Dermis blood vessel endothelial cell (primary cell): ENCODE data around the gene HYI. TPM values are rescaled to one million over a fixed set of nuclear protein-coding genes. Genes with fewer than 3 reads are reported as not detected.
"Not testable (repeated sequence)": the region's sequence is repeated elsewhere in the genome, so short reads cannot be mapped to it uniquely, and the experiment has no call there.

Experiments used
- DNase-seq: peaks from one replicate; pipeline ENCODE4 v3.0.0; 2010
- total RNA-seq: library from RNA; depleted of rRNA; stranded (reverse); fragments of >200 nt; gene quantifications from 2 replicates; pipeline ENCODE4 v1.2.3, GENCODE V29; 2014

The HYI gene
- total RNA-seq, 1 donor from 2014 or later = 207 TPM

DNA sequence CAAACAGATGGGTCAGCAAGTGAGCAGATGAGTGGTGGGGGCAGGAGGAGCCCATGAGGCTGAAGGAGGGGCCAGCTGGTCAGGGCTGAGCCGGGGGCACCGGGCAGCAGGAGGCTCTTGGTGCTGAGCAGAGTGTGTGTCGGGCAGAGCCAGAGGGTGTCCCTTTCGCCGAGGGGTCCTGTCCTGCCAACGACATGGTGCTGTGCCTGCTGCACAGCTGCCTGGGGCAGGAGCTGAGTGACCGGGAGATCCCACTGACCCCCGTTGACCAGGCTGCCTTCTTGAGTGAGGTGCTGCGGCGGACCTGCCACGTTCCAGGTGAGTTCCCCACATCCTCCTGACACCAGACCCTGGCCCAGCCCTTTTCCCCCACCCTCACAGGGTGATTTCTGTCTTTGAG is 27.5 kb downstream of the HYI start:
- DNase-seq = no peak

DNA sequence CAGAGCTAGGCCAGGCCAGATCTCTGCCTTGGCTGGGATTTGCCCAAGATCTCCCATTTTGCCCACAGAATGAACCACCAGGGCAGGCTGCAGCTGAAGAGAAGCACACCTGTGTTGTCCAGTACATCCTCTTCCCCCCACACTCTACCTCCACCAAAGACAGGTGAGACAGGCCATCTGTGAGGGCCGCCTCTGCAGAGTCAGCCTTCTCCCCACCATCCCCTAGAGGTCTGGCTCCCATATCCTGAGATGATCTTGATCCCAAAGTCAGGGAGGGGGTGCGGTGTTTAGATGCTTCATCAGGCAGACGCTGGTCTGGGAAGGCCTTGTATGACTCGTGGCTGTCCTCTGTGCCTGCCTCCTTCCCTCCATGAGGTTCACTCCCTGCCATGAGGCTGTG is 28.7 kb downstream of the HYI start:
- no peak for DNase-seq

DNA sequence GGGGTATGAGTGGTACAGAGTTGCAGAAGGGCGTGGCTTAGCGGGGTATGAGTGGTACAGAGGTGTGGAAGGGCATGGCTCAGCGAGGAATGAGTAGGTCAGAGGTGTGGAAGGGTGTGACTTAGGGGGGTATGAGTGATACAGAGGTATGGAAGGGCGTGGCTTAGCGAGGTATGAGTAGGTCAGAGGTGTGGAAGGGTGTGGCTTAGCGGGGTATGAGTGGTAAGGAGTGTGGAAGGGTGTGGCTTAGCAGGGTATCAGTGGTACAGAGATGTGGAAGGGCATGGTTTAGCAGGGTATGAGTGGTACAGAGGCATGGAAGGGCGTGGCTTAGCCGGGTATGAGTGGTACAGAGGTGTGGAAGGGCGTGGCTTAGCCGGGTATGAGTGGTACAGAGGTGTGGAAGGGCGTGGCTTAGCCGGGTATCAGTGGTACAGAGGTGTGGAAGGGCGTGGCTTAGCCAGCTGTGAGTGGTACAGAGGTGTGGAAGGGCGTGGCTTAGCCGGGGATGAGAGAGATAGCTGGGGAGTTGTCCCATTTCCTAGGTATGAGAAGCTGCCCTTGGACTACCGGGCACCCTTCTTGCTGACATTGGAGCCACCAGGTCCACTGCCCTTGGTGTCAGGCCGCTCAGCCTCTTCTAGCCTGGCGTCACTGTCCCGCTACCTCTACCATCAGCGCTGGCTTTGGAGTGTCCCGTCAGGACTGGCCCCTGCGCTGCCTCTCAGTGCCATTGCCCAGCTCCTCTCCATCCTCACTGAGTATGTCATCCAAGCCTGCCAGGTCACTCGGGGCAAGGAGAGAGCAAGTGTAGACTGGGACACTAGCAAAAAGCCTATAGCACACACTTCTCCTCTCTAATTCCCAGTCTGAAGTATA is 29.8 kb downstream of the HYI start:
- no peak for DNase-seq

DNA sequence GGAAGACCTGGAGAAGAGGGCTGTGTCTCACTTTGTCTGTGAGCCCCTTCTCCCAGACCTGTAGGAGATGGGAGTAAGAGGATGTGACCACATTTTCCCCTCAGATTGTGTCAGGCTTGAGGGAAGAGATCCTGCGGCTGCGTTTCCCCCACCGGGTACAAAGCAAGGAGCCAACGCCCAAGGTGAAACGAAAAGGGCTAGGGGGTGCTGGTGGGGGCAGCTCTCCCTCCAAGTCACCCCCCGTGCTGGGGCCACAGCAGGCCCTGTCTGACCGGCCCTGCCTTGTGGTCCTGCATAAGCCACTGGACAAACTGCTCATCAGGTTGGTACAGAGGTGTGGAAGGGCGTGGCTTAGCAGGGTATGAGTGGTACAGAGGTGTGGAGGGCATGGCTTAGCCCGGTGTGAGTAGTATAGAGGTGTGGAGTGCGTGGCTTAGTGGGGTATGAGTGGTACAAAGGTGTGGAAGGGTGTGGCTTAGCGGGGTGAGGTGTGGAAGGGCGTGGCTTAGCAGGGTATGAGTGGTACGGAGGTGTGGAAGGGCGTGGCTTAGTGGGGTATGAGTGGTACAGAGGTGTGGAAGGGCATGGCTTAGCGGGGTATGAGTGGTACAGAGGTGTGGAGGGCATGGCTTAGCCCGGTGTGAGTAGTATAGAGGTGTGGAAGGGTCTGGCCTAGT is 30.6 kb downstream of the HYI start:
- DNase-seq = no peak

DNA sequence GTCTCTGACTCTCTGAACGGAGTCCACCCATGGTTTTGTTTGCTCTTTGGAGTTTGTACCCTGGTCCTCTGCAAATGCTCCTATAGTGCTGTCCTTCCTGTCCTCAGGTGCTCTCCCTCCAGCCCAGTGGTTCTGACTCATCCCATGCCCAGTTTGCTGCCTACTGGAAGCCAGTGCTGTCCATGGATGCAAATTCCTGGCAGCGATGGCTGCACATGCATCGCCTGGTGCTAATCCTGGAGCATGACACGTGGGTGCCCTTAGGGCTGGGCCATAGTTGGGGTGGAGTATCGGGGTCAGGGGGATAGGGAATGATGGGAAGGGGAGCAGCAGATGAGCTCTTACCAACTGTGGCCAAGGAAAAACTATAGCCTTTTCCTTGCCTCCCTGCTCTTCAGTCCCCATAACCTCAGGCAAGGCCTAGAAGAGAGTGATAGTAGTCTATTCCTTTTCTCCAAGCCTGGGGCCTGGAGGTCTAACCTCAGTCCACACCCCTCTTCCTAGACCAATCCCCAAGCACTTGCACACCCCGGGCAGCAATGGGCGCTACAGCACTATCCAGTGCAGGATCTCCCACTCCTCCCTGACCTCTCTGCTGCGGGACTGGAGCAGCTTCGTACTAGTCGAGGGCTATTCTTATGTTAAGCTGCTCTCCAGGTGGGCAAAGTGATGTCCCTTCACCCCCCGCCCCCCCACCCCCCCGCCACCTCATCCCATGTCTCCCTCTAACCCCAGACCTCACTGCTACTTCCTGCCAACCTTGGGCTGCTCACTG is 31.6 kb downstream of the HYI start:
- DNase-seq = no peak

DNA sequence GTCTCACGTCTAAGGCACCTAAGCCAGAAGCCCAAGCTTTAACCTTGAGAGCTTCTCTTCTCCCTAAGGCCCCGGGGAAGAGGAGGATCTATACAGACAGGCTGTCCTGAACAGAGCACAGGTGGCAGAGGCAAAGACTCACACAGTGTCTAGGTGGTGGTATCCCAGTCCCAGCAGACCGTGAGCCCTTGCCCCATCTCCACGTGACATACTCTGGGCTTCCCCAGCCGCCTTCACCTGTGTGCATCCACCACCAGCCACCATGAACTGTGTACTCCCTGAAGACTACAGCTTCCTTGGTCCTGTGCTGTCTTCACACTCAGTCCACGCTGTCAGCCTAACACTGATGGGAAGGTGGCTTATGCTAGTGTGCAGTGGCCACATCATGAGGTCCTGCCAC is 32.3 kb downstream of the HYI start:
- DNase-seq = no peak

DNA sequence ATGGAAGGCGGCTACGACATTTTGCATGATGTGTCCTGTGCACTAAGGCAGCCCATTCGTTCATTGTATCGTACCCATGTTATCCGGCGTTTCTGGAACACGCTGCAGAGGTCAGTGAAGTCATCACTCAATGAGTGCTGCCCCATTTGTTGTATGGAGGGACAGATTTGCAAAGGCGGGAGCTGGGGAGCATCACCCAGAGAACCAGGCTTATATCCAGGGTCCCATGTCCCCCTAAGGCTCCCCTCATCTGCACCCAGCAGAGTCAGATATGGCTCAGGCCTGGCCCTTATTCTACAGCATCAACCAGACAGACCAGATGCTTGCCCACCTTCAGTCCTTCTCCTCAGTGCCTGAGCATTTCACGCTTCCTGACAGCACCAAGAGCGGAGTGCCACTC is 32.9 kb downstream of the HYI start:
- no peak for DNase-seq

DNA sequence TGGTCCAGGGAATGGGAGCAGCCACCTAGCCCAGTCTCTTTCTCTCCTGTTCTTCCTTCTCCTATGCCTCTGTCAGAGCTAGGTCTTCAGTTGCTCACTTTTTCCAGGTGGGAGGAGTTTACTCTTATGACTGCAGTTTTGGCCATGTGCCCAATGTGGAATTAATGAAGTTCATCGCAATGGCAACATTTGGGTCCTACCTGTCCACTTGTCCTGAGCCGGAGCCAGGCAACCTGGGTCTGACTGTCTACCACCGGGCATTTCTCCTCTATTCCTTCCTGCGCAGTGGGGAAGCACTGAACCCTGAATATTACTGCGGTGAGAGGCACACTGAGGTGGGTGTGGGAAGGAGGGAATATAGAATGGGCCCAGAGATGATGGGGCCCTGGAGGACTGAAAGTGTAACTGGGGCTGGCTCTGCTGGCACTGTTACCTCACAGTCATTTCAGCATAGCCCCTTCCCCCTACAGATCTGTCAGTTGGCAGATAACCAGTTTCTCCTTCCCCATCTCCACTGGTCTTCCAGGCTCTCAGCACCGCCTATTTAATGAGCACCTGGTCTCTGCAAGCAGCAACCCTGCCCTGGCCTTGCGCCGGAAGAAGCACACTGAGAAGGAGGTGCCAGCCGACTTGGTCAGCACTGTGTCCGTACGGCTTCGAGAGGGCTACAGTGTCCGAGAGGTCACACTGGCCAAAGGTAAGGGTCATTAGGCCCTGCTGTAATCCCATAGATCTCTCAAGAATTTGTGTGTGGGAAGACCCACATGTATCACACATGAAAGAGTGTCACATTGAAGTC is 33.9 kb downstream of the HYI start:
- DNase-seq = no peak

DNA sequence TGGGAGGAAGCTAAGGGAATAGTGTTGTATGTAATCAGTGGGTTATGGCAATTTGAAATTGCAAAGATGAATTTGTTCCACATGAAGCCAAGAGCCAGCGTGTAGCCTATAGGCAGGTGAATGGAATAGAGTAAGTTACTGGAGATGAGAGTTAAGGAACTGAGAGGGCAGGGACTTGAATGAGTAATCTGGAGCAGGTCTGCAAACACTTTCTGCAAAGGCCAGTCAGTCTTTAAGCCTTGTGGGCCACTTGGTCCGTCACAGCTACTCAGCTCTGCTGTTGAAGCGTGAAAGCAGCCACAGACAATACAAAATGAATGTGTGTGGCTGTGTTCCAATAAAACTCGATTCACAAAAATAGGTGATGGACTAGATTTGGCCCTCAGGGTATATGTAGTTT is 34.9 kb downstream of the HYI start:
- DNase-seq = no peak

DNA sequence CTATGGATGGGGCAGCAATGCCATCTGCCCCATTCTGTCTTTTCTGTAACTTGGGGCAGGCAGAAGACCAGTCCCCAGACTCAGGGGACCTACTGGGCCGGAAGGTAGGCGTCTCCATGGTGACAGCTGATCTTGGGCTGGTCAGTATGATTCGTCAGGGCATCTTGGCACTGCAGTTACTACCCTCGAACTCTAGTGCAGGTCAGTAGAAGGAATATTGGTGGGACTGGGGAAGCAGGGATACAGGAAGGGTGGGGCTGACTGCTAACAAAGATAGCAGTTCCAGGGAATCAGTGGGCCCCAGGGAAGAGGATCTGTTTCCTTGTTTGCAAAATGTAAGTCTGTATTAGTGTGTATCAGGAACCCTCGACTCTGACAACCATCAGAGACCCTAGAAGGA is 37.8 kb downstream of the HYI start:
- DNase-seq = no peak

DNA sequence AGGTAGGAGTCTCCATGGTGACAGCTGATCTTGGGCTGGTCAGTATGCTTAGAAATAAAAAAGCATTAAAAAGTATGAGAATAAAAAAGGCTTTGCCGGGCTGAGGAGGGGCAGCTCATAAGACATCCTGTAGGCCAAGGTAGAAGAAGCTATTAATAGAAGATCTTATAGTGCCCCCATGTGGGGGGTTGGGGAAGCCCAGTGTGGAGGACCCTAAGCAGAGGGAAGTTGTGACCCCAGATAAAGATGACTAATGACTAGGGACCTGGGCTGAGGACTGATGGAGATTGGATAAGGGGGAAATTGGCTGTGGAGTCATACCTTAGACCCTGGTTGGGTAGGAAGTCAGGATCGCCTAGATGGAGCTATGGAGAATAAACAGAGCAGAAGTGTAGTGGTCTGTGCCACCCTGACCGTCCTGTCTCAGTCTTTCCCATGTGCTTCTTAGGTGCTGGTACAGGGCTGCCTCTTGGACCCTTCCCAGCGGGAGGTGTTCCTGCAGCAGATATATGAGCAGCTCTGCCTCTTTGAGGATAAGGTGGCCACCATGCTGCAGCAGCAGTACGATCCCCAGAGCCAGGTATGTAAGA is 39.0 kb downstream of the HYI start:
- DNase-seq = peak; percentile 84

DNA sequence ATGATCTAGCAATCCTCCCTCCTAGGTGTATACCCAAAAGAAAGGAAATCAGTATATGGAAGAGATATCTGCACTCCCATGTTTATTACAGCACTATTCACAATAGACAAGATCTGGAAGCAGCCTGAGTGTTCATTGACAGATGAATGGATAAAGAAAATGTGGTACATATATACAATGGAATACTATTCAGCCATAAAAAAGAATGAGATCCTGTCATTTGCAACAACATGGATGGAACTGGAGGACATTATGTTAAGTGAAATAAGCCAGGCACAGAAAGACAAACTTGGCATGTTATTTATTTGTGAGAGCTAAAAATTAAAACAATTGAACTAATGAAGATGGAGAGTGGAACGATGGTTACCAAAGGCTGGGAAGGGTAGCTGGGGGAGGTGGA is 40.3 kb downstream of the HYI start:
- not testable (repeated sequence) for DNase-seq

DNA sequence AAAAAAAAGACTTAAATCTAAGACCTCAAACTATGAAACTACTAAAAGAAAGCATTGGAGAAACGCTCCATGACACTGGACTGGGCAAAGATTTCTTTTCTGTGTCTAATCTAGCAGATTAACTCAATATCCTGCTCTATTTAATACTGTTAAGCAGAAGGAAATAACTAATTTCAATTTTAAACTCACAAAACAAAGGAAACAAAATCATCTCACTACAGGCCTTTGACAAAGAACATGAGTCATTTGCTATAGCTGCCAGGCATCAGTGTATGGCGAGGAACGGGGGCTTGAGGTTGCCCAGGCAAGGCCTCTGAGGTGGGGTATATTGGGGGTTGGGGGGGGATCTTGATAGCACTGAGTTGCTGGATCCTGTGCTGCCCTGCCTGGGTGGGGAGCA is 43.2 kb downstream of the HYI start:
- peak; percentile 50 for DNase-seq

DNA sequence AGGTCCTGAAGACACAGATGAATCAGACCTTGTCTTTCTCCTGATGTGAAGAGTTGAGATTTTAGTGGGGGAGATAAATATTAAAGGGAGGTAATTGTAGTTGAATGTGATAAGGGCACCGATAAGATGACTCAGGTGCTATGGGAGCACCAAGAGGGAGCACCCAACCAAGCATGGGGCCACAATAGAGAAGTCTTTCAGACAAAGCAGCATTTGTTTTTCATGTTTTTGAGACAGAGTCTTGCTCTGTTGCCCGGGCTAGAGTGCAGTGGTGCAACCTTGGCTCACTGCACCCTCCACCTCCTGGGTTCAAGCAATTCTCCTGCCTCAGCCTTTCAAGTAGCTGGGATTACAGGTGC is 47.9 kb downstream of the HYI start:
- no peak for DNase-seq

DNA sequence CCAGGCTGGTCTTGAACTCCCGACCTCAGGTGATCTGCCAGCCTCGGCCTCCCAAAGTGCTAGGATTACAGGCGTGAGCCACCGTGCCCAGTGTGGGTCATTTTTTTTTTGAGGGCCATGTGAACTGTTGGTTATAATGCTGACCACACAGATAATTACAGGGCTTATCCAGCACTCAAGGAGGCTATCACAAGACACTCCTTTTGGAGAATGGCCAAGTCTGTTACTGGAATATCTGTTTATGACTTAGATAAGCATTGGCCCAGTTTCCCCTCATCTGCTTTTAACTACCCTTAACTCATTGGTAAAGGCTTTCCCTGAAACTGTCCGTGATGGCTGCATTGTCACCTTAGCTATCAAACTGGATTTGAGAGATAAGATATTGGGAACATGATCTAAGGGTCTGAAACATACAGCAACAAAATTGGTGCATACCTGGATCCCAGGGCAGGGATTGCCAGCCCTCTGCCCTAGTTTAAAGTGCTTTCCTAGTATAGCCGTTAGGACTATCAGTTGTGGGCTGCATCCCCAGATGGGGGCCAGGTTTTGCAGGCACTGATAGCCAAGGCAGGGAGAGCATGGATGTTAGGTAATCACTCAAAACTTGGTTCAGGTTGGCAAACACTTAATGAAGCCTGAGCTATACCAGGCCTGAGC is 48.4 kb downstream of the HYI start:
- DNase-seq = no peak

DNA sequence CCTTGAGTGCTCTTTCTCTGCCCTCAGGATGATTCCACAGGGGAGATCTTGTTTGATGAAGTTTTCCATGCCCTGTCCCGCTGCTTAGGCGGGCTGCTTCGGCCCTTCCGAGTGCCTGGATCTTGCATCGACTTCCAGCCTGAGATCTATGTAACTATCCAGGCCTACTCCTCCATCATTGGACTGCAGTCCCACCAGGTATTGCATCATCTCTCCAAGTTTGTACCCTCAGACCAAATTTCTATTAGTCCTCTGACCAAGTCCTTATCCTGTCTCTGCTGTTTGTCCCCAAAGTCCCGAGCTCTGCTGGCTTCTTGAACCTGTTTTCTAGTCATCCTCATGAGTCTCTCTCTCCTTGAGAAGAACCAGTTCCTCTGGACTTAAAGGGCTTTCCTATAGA is 49.4 kb downstream of the HYI start:
- no peak for DNase-seq

DNA sequence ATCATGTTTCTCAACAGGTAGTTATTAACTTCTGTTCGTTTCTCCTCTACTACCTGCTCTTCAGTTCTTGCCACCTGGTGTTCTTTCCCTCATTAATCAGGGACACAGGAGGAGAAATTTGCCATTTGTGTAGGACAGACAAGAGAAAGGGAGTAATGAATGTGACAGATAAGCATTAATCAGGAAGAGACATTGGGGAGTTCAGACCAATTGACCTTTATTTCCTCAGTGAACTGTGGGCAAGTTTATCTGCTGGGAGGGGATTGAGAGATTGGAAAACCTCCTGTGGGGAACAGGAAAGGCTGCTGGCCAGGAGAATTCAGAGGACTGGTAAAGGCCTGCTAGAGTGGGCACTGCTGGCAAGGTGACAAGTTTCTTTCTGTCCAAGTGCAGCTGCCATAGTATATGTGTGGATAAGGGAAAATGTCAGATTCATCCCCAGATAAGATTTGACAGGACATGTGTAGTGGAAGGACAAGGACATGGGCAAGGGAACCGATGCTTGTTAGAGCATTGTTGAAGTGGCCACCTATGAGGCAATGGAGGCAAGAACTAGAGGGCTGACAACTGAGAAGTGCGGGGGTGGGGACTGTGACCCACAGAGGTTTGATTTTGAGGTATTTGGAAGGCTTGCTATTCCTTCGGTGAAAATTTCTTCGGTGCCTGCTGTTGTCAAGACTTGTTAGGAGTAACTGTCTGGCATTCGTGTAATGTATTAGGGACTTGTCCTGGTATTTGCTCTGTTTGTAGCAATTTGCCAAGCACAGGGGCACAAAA is 51.5 kb downstream of the HYI start:
- peak; percentile 32 for DNase-seq
